ENCODE measurements around the gene BST1.

- TF ChIP-seq CTCF (IDR thresholded peaks at IDR 0.05 in 4 of 5, conservative IDR thresholded peaks at IDR 0.05 in 1 of 5) (no peak), POLR2A (IDR thresholded peaks at IDR 0.05) (no peak)
Observed at GRCh38 chr4:15681067-15681371, 21.8 kb upstream of the BST1 start.
